Measurements from ENCODE around the gene IGF2.

- TF ChIP-seq BRCA1 (IDR thresholded peaks at IDR 0.05; ENCODE audit: low read depth, low read length) (no peak), BHLHE40 (IDR thresholded peaks at IDR 0.05; ENCODE audit: borderline replicate concordance in 1 of 2, low read depth in 2 of 2, low read length in 1 of 2) (no peak), JUND (IDR thresholded peaks at IDR 0.05; ENCODE audit: low read depth, low read length) (no peak), KAT2A (conservative IDR thresholded peaks at IDR 0.05; ENCODE audit: control insufficient read depth, low read depth, low read length) (no peak), NR2F1 (conservative IDR thresholded peaks at IDR 0.05) (no peak), EZH2 (IDR thresholded peaks at IDR 0.05; ENCODE audit: borderline replicate concordance, control insufficient read depth, low read depth, low read length) (no peak)
Observed at GRCh38 chr11:2115308-2115707, 23.9 kb downstream of the IGF2 start.

All from GM12878 (cell line).